ENCODE data around the gene KRT85. TPM values are rescaled to one million over a fixed set of nuclear protein-coding genes. Genes with fewer than 3 reads are reported as not detected.

The KRT85 gene
- total RNA-seq, 2 donors from 2014 or later, result not detected

GRCh38 chr12:52334185-52334584 lies 33.1 kb downstream of the KRT85 start:
- DNase-seq, result no peak
- 89 to 91% methylated on average over 2 of the region's 3 CpGs for WGBS, 2 experiments (ENCODE audit: insufficient coverage in 1 of 2, insufficient read length in 1 of 2)

GRCh38 chr12:52333321-52333720 lies 34.0 kb downstream of the KRT85 start:
- Mint-ChIP-seq H3K27me3 (ENCODE audit: insufficient read depth) (peaks cover 5% of the 10 kb centered on the region), H3K36me3 (ENCODE audit: low read depth) (no peaks in the 10 kb centered on the region), H3K4me1 (peaks cover 7% of the 10 kb centered on the region), H3K9me3 (no peaks in the 10 kb centered on the region), H3K4me3 (no peak overlapping the region), H3K27ac (no peak overlapping the region)
- TF ChIP-seq CTCF (conservative IDR thresholded peaks at IDR 0.05), result no peak
- no peaks in the 10 kb centered on the region for H3K36me3 ChIP-seq (ENCODE audit: control insufficient read depth, insufficient read depth, low read length)
- WGBS, 2 experiments (ENCODE audit: insufficient coverage in 1 of 2, insufficient read length in 1 of 2), result 77% methylated on average over 3 of the region's 3 CpGs
- DNase-seq, result no peak
- H3K27me3 ChIP-seq (ENCODE audit: control insufficient read depth, insufficient read depth, low read length, poor library complexity, severe bottlenecking), result no peaks in the 10 kb centered on the region
- H3K9me3 ChIP-seq (ENCODE audit: control insufficient read depth, low read length), result no peaks in the 10 kb centered on the region
- H3K4me1 ChIP-seq (ENCODE audit: control insufficient read depth, insufficient read depth, low read length), result no peaks in the 10 kb centered on the region
- H3K9ac ChIP-seq (ENCODE audit: extremely low read depth, low read length, poor library complexity, severe bottlenecking), result no peak overlapping the region
- H3K4me3 ChIP-seq (ENCODE audit: low read length), result no peak overlapping the region
- H3K27ac ChIP-seq (ENCODE audit: low read depth, low read length), result no peak overlapping the region

More at GRCh38 chr12:52334185-52334584, 33.1 kb downstream of the KRT85 start:
- Histone ChIP-seq H3K4me3 (ENCODE audit: low read length) (no peak overlapping the region), H3K27ac (ENCODE audit: low read depth, low read length) (no peak overlapping the region), H3K36me3 (ENCODE audit: control insufficient read depth, insufficient read depth, low read length) (no peaks in the 10 kb centered on the region), H3K4me1 (ENCODE audit: control insufficient read depth, insufficient read depth, low read length) (no peaks in the 10 kb centered on the region), H3K27me3 (ENCODE audit: control insufficient read depth, insufficient read depth, low read length, poor library complexity, severe bottlenecking) (no peaks in the 10 kb centered on the region), H3K9ac (ENCODE audit: extremely low read depth, low read length, poor library complexity, severe bottlenecking) (no peak overlapping the region), H3K9me3 (ENCODE audit: control insufficient read depth, low read length) (no peaks in the 10 kb centered on the region)
- no peak overlapping the region for H3K4me3 Mint-ChIP-seq
- no peaks in the 10 kb centered on the region for H3K9me3 Mint-ChIP-seq
- no peak overlapping the region for H3K27ac Mint-ChIP-seq
- H3K27me3 Mint-ChIP-seq (ENCODE audit: insufficient read depth), result peaks cover 5% of the 10 kb centered on the region
- no peaks in the 10 kb centered on the region for H3K36me3 Mint-ChIP-seq (ENCODE audit: low read depth)
- TF ChIP-seq CTCF (conservative IDR thresholded peaks at IDR 0.05), result no peak
- H3K4me1 Mint-ChIP-seq, result peaks cover 7% of the 10 kb centered on the region

- no peaks in the 10 kb centered on the region for H3K27me3 ChIP-seq (ENCODE audit: control insufficient read depth, insufficient read depth, low read length, poor library complexity, severe bottlenecking)
- Mint-ChIP-seq H3K36me3 (ENCODE audit: low read depth) (no peaks in the 10 kb centered on the region), H3K27ac (no peak overlapping the region), H3K27me3 (ENCODE audit: insufficient read depth) (peaks cover 5% of the 10 kb centered on the region), H3K9me3 (no peaks in the 10 kb centered on the region), H3K4me1 (peaks cover 7% of the 10 kb centered on the region), H3K4me3 (no peak overlapping the region)
- H3K4me1 ChIP-seq (ENCODE audit: control insufficient read depth, insufficient read depth, low read length), result no peaks in the 10 kb centered on the region
- WGBS, 2 experiments (ENCODE audit: insufficient coverage in 1 of 2, insufficient read length in 1 of 2), result 83 to 96% methylated on average over 1 of the region's 1 CpG
- no peaks in the 10 kb centered on the region for H3K9me3 ChIP-seq (ENCODE audit: control insufficient read depth, low read length)
- TF ChIP-seq CTCF (conservative IDR thresholded peaks at IDR 0.05), result no peak
- DNase-seq, result no peak
- no peak overlapping the region for H3K4me3 ChIP-seq (ENCODE audit: low read length)
- H3K9ac ChIP-seq (ENCODE audit: extremely low read depth, low read length, poor library complexity, severe bottlenecking), result no peak overlapping the region
- no peaks in the 10 kb centered on the region for H3K36me3 ChIP-seq (ENCODE audit: control insufficient read depth, insufficient read depth, low read length)
- H3K27ac ChIP-seq (ENCODE audit: low read depth, low read length), result no peak overlapping the region
Observed at GRCh38 chr12:52332381-52332780, 34.9 kb downstream of the KRT85 start.
